NCI-H1105 treated with DMSO at 0.1 percent for 48 hours (cell line): ENCODE data around the gene KDM5B.
"Not testable (repeated sequence)": the region's sequence is repeated elsewhere in the genome, so short reads cannot be mapped to it uniquely, and the experiment has no call there.

Experiments
- DNase-seq: peaks from one replicate; lab custom pipeline; 2025; lab: John Stamatoyannopoulos, UW

Gene KDM5B

DNA sequence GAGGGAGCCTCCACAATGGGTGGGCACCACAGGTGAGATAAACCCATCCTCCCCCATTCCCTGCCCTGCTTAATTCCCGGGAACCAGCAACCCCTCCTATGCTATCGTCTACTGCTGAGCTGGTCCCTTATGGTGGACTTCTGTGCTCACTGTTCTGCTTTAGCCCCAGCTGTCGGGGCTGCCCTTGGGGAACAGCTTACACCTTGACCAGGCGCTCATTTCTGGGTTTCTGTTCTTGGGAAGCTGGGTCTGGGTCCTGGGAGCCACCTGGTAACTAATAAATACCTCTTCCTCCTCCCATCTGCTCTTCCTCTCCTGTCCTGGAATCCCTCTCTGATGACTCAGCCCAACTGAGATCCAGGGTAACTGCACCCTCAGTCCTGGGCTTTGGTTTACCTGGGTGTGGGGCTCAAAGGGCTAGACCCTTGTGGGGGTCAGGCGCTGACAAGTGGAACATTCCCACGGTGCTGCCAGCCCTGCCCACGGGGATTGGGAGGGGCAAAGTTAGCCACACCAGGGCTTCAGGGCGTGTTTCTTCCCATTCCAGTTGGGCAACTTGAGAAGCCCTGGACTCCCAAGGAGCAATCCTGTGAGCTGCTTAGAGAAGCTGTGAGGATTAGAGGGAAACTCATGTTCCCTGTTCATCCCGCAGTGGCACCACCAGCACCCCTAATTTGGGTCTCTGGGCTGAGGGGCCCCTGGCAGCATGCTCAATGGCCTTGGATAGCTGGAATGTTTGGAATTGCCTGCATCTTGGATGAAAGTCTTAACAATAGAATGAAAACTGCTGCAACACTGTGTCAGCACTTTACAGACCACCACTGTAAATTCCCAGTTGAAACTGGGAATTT lies 4.2 kb upstream of the KDM5B start:
- DNase-seq = no peak

- no peak for DNase-seq
Measured at GRCh38 chr1:202811296-202812175, 3.3 kb upstream of the KDM5B start.

- peak; percentile 94 for DNase-seq
Measured at GRCh38 chr1:202810615-202811295, 2.5 kb upstream of the KDM5B start, which contains the start of gene PCAT6. Gene PCAT6 (plus strand): TSS chr1:202810954.

GRCh38 chr1:202810193-202810614 lies 2.0 kb upstream of the KDM5B start:
- DNase-seq = no peak

DNA sequence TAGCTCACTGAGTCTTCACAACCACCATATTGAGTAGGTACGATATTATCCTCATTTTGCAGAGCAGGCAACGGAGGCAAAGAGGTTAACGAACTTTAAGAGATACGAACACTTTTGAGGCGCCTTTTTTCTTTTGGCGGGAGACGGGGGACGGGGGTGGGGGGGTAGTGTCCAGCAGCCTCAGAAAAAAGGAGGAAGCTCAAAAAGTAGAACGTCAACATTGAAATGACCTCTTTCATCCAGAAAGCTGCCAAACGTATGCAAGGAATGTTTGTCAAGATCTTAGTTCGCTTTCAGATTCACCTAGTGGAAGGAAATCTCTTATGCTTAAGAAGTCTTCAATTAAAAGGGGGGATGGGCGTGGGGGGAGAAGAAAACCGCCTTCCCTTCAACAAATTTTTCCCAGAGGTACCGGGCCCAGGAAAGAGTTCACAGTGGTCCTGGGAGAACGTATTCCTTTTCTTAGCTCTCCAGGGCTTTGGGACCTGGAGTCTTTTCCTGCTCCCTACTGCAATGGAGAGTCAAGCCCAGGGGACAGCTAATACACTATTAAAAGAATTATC lies 1.5 kb upstream of the KDM5B start:
- no peak for DNase-seq

GRCh38 chr1:202807451-202807925 lies 733 bp downstream of the KDM5B start:
- DNase-seq = peak; percentile 39

- DNase-seq = peak; percentile 24
Measured at GRCh38 chr1:202806845-202807450, 1.3 kb downstream of the KDM5B start.

DNA sequence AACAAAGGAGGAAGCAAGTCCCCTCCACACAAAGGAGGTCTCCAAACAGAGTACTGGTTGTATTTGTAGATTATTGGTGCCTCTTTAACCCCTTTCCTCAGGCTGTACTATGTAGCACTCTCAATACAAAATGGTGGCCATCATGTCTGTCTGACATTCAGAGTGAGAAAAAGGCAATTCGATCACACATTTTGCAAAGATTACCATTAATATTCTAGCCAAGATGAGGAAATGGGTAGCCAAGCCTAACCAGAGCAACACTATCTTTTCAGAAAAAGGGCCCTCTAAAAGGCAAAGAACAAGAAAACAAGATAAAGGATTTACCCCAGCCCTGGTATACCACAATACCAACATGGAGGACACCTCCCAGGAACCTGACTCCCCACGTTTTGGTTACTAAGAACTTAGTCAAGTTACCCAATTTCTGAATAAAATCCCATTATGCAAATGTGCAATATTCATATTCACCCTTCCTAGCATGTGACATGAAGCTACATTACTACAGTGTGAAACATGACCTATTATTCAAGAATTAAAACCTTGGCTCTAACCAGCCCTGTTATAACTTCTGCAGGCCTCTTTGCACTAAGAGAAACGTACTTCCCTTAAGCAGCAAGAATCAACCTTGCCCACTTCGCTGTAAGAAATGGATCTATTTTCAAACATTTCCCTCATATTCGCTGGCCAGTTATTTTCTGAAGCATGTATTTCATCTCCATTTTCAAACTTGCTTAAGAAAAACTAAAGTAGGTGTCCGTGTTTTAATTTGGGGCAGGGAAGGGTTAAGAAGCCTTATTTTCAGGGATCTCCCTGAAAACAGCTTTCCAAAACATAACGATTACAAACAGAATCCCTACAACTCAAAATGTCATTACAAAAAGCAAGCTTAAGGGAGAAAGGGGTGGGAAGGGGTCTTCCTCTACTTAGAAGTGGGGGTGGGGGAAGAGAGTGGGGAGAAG lies 2.1 kb downstream of the KDM5B start:
- DNase-seq = peak; percentile 34

- no peak for DNase-seq
Measured at GRCh38 chr1:202804126-202804525, 4.1 kb downstream of the KDM5B start.

DNA sequence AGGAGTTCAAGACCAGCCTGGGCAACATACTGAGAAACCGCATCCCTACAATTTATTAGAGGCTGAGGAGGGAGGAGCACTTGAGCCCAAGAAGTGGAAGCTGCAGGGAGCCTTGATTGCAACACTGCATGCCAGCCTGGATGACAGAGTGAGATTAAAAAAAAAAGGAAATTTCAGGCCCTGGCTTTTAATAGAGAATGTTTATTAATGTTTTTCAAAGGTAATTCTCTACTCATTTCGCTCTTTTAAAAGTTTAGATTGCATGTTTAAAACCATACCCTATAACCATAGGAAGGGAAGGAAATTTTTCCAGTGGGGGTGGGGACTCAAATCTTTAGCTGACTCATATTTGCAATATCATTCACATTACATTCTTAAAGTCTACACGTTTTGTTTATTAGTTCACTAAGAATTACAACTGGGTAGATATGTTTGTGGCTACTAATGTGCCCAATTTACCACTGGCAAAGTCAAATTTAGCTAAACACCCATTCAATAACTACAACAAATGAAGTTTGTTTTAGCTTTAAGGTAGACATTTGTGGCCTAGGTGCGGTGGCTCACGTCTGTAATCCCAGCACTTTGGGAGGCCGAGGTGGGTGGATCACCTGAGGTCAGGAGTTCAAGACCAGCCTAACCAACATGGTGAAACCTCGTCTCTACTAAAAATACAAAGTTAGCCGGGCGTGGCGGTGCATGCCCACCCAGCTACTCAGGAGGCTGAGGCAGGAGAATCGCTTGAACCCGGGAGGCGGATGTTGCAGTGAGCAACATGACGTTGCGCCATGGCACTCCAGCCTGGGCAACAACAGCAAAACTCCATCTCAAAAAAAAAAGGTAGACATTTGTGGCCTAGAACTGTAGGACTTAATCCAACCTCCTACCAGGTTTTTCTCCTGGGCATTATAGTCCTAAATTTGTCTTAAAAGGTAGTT lies 5.0 kb downstream of the KDM5B start:
- DNase-seq = no peak

DNA sequence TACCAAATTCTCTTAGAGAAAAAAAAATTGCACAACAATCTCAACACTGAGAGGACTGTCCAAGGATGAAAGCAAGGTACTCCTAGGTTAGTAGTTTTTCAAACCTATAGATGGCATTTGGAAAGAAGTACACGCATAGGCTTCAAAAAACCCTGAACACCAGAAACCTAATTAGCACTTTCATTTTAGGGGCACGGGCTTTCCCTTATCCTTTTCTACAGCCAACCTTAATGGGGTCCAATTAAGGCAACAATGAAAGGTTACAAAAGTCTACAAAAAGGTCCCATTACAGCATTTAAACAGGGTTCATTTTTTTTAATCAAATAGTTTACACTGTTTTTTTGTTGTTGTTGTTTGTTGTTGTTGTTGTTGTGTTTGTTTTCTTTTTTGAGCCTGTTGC lies 6.2 kb downstream of the KDM5B start:
- no peak for DNase-seq

DNA sequence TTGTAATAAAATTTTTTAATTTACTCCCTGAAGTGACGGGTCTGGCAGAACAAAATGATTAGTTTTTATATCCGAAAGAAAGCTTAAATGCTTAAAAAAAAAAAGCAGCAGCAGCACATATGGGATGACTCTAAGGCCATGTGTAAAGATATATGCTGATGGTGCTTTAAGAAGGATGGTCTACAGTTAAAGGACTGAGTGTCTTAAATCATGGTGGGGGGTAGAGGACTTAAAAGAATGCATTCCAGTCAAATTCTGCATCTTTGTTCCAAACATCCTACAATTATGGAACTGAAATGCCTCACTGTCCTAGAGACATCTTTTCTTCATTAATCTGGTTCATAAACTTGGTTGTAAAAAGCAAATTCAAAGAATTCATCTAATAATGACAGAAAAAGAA lies 7.0 kb downstream of the KDM5B start:
- DNase-seq = no peak

DNA sequence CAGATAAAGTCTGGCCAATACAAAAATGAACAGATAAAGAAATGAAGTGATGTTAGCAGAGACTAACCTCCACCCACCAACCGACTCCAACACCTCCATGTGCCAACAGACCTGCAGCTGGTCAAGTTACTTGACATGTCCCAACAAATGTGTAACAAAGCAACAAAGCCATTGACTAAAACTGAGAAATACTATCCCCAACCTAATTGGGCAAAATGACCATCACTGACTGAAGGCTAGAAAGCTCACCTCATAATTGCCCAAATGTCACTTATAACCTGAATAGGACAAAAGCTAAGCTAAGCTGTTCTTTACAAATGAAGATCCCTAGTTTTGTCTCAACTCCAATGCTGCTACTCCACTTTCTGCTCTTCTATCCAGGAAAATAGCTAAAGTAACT lies 7.5 kb downstream of the KDM5B start:
- no peak for DNase-seq

DNA sequence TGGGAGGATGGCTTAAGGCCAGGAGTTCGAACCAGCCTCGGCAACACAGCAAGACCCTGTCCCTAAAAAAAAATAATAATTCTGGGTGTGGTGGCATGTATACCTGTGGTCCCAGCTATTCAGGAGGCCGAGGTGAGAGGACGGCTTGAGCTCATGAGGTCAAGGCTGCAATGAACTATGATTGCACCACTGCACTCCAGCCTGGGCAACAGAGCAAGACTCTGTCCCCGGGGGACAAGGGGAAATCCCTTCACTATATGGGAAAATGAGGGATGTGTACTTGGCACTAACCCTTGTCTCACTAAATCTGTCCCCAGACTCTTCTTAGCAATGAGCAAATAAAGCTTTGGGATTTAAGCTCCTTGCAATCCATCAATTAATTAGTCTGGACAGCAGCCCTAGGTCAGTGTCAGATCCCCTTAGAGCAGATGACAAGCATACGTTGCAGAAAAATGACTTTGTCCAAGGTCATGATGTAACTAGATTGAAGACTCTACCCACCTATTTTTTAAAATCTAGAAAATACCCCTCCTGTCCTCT lies 9.4 kb downstream of the KDM5B start:
- no peak for DNase-seq

- DNase-seq = no peak
Measured at GRCh38 chr1:202798260-202798659, 10.0 kb downstream of the KDM5B start.

GRCh38 chr1:202796670-202797069 lies 11.6 kb downstream of the KDM5B start:
- DNase-seq = no peak

GRCh38 chr1:202794931-202795330 lies 13.3 kb downstream of the KDM5B start:
- not testable (repeated sequence) for DNase-seq

DNA sequence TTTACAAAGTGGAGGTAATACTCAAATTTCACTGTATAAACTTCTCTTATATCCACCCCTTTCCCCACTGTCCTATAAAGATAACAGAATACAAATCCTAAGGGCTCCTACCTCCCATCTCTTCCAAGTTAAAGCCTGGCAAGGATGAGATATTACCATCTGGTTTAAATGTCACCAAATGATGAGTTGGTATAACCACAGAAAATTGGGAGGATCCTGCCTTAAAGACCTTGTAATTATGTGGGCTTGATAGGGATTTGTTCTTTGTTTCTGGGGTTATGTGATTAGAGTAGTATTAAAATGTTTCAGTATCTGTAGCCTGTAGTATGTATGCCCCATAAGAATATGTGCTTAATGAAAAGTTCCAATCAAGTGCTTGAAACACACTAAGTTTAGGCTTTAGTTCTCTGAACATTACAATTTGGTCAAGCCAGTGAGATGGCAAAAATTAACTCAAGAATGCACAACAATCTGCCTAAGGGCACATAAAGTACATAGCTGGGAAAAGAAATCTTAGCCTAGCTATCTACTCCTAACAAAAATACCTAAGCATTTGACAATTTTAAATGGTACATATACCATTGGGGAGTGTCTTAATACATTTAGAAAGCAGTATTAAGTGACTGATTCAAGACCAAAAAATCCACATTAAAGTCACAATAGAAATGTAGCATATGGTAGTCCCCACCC lies 14.0 kb downstream of the KDM5B start:
- DNase-seq = no peak
